Activated naive CD4-positive, alpha-beta T cell treated with anti-CD3 and anti-CD28 coated beads, Interleukin-2, amount 10 ng/mL, durations not matched to agents 7 days and 5 days (primary cell): ENCODE data around the gene WDR20.

Experiments
- CTCF ChIA-PET: fragments of 350-600 bp; sonication (Branson Sonifier 250); formaldehyde crosslinking; loops from one replicate; lab custom pipeline; 2021; ENCODE audit warnings: antibody characterized with exemption; lab: Charles Lee
- DNase-seq: peaks from one replicate; pipeline ENCODE4 v3.0.0-alpha.2; 2020
- H3K27ac Mint-ChIP-seq: one replicate; pipeline ENCODE4 v1.8.0; 2021; ENCODE audit warnings: mild to moderate bottlenecking, moderate library complexity, mixed read lengths
- H3K27me3 Mint-ChIP-seq: one replicate; pipeline ENCODE4 v1.8.0; 2021; ENCODE audit warnings: mild to moderate bottlenecking, mixed read lengths
- H3K36me3 Mint-ChIP-seq: one replicate; pipeline ENCODE4 v1.8.0; 2021; ENCODE audit warnings: mixed read lengths
- H3K4me1 Mint-ChIP-seq: one replicate; pipeline ENCODE4 v1.8.0; 2021; ENCODE audit warnings: mixed read lengths
- H3K4me3 Mint-ChIP-seq: one replicate; pipeline ENCODE4 v1.8.0; 2021; ENCODE audit warnings: mild to moderate bottlenecking, moderate library complexity, mixed read lengths
- H3K9me3 Mint-ChIP-seq: one replicate; pipeline ENCODE4 v1.8.0; 2021; ENCODE audit warnings: mixed read lengths

WDR20 gene

DNA sequence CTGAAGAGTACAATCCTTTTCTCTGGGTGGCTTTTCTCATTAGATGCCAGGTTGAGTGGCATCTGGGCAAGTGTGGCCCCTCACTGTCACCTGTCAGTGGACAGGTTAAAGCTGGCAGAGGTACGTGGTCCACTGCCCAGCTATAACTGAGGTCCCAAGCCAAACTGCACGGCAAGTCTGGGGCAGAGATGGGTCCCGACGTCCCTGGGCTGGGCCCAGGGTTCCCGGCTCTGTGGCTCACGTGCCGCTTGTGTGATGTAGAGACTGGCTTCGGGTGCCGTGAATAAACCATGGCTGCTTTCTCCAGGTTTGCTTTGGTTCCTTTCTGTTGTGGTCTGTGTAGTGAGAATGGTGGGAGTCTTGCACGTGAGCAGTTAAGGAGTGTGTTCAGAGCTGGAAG, 77.7 kb downstream of the WDR20 start:
- no peaks in the 10 kb centered on the region for H3K36me3 Mint-ChIP-seq
- no peaks in the 10 kb centered on the region for H3K27me3 Mint-ChIP-seq
- no peak overlapping the region for H3K27ac Mint-ChIP-seq
- no peak overlapping the region for H3K4me3 Mint-ChIP-seq
- H3K9me3 Mint-ChIP-seq = no peaks in the 10 kb centered on the region
- peaks cover 4% of the 10 kb centered on the region for H3K4me1 Mint-ChIP-seq
- CTCF ChIA-PET = no interaction called here
- no peak for DNase-seq

DNA sequence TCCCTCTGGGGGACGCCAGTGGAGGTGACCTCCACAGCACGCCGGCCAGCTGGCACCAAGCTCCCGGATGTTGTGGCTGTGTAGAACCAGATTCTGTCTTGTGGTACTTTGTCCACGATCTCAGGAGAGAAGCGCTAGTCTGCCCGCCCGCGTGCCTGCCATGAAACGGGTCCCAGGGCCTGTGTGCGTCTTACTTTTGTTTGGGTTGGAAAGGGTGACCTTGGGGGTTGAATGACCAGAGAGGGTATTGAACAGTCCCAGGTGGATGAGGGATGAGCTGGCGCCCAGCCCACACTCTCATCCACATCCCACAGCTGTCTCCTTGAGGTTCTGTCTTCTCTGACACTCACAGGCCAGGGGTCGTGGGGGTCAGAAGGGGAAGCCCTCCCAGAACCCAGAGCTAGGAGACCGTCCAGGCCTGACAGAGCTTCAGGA, 78.3 kb downstream of the WDR20 start:
- no peaks in the 10 kb centered on the region for H3K36me3 Mint-ChIP-seq
- H3K9me3 Mint-ChIP-seq = no peaks in the 10 kb centered on the region
- DNase-seq = no peak
- no peak overlapping the region for H3K27ac Mint-ChIP-seq
- peaks cover 4% of the 10 kb centered on the region for H3K4me1 Mint-ChIP-seq
- no peak overlapping the region for H3K4me3 Mint-ChIP-seq
- CTCF ChIA-PET = no interaction called here
- no peaks in the 10 kb centered on the region for H3K27me3 Mint-ChIP-seq

DNA sequence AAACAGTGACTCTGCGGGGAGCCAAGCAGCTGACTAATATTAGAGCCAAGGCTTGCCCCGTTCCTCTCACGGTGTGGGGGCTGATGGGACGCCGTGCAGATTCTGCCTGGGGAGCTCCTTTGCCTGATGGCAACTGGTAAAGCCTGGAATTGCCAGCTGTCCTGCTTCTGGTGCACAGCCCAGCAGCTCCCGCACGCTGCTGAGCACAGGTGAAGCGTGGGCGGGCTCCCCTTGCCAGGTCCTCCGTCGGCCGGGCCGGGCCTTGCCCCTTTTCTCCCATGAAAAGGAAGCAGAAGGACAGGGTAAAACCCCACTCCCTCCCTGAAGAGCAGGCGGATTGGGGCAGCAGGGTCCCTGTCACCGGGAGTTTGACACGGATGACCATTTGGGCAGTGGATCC, 79.0 kb downstream of the WDR20 start:
- no peaks in the 10 kb centered on the region for H3K27me3 Mint-ChIP-seq
- peaks cover 1% of the 10 kb centered on the region for H3K36me3 Mint-ChIP-seq
- peaks cover 4% of the 10 kb centered on the region for H3K4me1 Mint-ChIP-seq
- no peak for DNase-seq
- no peaks in the 10 kb centered on the region for H3K9me3 Mint-ChIP-seq
- CTCF ChIA-PET = no interaction called here
- no peak overlapping the region for H3K4me3 Mint-ChIP-seq
- no peak overlapping the region for H3K27ac Mint-ChIP-seq

DNA sequence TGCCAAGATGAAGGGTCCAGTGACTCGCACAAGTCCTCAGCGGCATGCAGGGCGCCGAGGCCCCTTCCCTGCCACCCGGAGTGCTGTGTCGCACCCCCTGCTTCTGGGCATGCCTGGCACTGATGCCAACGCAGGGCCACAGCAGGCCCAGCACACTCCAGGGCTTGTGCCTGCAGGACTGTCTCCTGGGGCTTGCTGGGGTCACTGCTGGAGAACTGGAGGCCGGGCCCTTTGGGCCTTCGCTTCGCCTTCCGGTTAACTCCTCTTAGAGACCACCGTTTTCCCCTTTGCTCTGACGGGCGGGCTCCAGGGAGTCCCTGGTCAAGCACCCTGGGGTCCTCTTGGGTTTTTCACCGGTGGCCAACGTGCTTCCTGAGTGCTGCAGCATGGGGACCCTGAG, 79.6 kb downstream of the WDR20 start:
- CTCF ChIA-PET = no interaction called here
- H3K27ac Mint-ChIP-seq = no peak overlapping the region
- no peak for DNase-seq
- H3K36me3 Mint-ChIP-seq = peaks cover 2% of the 10 kb centered on the region
- peaks cover 4% of the 10 kb centered on the region for H3K4me1 Mint-ChIP-seq
- H3K27me3 Mint-ChIP-seq = no peaks in the 10 kb centered on the region
- H3K4me3 Mint-ChIP-seq = no peak overlapping the region
- H3K9me3 Mint-ChIP-seq = no peaks in the 10 kb centered on the region

DNA sequence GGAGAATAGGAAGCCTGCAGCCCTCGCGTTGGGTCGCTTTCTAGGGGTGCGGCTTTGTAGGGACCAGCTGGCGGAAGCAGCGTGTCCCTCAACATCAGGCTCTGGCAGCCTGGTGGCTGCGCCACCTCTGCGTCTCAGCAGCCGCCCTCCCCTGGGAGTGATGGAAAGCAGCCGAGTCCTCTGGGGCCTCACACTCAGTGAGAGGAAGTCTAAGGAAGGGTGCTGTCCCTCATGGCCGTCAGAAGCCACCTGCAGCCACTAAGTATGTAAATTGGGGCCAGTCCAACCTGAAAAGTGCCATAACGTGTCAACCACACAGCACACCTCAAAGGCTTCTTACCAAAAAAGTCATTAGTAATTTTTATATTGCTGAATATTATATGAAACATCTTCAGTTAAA, 80.3 kb downstream of the WDR20 start:
- CTCF ChIA-PET = no interaction called here
- no peak overlapping the region for H3K27ac Mint-ChIP-seq

DNA sequence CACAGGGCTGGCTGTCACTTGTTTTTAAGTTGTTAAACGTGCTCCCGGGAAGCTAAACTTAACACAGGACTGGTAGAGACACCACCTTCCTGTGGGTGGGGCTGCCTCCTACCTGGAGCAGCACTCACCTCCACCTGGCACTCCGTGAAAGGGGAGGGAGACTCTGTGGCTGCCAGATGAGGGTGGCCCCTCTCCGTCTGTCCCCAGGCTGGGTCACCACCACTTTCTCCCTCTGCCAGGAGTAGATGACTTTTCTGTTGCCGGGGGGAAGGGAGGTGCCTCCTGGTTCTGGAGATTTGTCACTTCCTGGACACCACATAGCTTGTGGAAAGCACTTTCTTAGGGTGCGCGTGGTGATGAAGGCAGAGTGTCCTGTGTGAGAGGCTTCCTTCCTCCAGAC, 81.3 kb downstream of the WDR20 start:
- Mint-ChIP-seq H3K9me3 (no peaks in the 10 kb centered on the region), H3K36me3 (peaks cover 4% of the 10 kb centered on the region), H3K4me3 (no peak overlapping the region), H3K27me3 (no peaks in the 10 kb centered on the region), H3K27ac (no peak overlapping the region), H3K4me1 (peaks cover 4% of the 10 kb centered on the region)
- DNase-seq = no peak
- CTCF ChIA-PET = no interaction called here

More for the DNA sequence above, 80.3 kb downstream of the WDR20 start:
- Mint-ChIP-seq H3K36me3 (peaks cover 4% of the 10 kb centered on the region), H3K4me3 (no peak overlapping the region), H3K9me3 (no peaks in the 10 kb centered on the region), H3K27me3 (no peaks in the 10 kb centered on the region), H3K4me1 (peaks cover 4% of the 10 kb centered on the region)
- DNase-seq = peak; percentile 18

DNA sequence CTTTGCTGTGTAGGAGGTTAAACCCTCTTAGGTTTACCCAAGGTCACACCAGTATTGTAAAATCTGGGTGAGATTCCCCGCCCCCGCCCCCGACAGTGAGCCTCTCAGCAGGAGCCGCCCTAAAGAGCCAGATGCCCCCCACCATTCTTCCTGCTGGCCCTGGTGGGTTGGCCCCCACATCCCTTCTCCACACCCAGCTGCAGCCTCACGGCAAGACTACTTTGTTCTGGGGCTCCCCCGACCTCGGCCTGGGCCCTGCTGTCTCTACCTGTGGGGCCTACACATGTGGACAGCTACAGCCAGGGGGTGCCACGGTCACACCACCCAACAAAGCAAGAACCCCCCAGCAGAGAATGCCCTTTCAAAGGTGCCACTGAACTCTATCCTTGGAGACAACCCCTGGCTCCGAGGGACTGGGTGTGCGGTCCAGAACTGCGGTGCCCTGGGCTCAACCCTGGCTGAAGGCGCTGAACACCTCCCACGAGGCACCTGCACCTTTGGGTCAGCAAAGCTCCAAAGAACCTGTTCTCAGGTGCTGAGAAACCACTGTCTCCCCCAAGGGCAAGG, 82.4 kb downstream of the WDR20 start:
- H3K4me3 Mint-ChIP-seq = no peak overlapping the region
- CTCF ChIA-PET = no interaction called here

DNA sequence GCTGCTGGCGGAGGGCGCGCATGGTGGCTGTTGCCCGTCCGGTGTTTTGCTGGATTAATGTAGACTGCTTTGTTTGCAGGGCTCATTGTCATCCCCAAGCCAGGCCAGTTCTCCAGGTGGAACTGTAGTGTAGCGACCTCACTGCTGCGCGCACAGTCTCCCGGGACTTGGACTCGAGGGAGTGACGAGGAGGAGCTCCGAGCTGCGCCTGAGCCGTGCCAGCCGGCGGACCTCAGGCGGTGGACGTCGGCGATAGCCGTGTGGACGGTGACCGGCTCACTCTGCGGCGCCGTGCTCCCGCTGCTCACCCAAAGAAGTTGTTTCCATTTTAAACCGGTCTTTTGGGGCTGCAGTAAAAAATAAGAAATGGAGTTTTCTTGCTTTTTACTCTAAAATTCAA, 83.1 kb downstream of the WDR20 start:
- Mint-ChIP-seq H3K27ac (no peak overlapping the region), H3K4me3 (no peak overlapping the region), H3K9me3 (no peaks in the 10 kb centered on the region), H3K36me3 (peaks cover 4% of the 10 kb centered on the region), H3K27me3 (no peaks in the 10 kb centered on the region), H3K4me1 (peaks cover 4% of the 10 kb centered on the region)
- no peak for DNase-seq
- CTCF ChIA-PET = no interaction called here

More for the DNA sequence above, 82.4 kb downstream of the WDR20 start:
- Mint-ChIP-seq H3K9me3 (no peaks in the 10 kb centered on the region), H3K27ac (no peak overlapping the region), H3K36me3 (peaks cover 4% of the 10 kb centered on the region), H3K4me1 (peaks cover 4% of the 10 kb centered on the region), H3K27me3 (no peaks in the 10 kb centered on the region)
- DNase-seq = no peak

DNA sequence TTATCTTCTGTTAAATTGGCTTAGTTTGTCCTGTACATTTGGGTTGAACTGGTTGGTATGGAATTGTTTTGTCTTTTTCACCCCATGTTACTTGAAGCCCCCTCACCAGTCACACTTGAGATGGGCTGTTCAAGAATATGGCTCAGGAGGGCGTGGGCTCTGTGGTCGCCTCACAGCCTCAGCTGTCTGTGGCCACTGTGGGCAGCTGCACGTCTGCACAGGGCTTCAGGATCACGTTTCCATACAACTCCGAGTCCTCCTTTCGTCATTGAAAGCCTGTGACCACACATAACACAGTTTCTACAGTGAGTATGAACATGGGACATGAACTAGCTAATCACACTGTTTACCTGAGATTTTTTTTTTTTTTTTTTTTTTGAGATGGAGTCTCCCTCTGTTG, 84.0 kb downstream of the WDR20 start:
- no peaks in the 10 kb centered on the region for H3K9me3 Mint-ChIP-seq
- DNase-seq = no peak
- CTCF ChIA-PET = no interaction called here
- no peaks in the 10 kb centered on the region for H3K27me3 Mint-ChIP-seq
- H3K27ac Mint-ChIP-seq = no peak overlapping the region
- no peak overlapping the region for H3K4me3 Mint-ChIP-seq
- H3K4me1 Mint-ChIP-seq = peaks cover 4% of the 10 kb centered on the region
- H3K36me3 Mint-ChIP-seq = peaks cover 4% of the 10 kb centered on the region

DNA sequence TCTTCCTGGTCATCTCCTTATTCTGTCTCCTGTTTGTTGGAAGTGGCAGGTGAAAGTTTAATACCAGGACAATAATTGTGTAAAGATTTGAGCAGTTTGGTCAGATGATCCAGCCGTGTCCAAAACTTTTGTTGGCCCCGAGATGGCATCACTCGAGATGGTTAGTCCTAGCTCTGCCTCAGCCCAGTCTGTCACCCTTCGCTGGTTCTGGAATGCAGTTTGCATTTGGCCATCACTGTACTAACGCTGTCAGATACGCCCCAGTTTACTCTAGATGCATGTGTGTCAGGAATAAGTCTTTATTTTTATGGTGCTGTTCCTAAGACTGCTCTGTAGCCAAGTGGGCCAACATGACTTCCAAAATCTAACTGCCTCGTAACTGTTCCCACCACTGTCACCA, 85.7 kb downstream of the WDR20 start:
- no peak overlapping the region for H3K27ac Mint-ChIP-seq
- peaks cover under 1% of the 10 kb centered on the region for H3K27me3 Mint-ChIP-seq
- CTCF ChIA-PET = no interaction called here
- DNase-seq = no peak
- H3K36me3 Mint-ChIP-seq = peaks cover 4% of the 10 kb centered on the region
- peaks cover 4% of the 10 kb centered on the region for H3K4me1 Mint-ChIP-seq
- no peaks in the 10 kb centered on the region for H3K9me3 Mint-ChIP-seq
- no peak overlapping the region for H3K4me3 Mint-ChIP-seq

DNA sequence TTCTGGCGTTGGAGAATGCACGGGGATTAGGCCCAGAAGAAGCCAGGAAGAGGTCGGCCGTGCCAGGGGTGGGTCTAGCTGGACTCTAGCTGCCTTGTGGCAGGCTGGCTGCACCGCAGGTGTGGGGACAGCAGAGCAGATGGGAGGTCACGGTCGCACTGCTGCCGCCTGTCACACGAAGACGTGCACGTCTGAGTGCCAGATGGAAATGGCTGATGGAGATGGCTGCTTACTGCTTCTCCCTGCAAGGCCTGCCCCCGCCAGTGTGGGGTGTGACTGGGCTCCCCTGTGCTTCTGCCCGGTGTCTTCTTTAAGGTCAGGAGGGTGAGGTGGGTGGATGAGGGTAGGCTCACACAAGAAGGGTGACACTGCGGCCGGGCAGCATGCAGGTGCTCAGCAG, 86.2 kb downstream of the WDR20 start:
- H3K27ac Mint-ChIP-seq = no peak overlapping the region
- CTCF ChIA-PET = interaction anchor here (0.6 kb wide), 1 partner anchor 28 kb away, joined by 4 read pairs; no protein-coding TSS in a partner anchor
- H3K9me3 Mint-ChIP-seq = no peaks in the 10 kb centered on the region
- H3K4me1 Mint-ChIP-seq = peaks cover 2% of the 10 kb centered on the region
- H3K4me3 Mint-ChIP-seq = no peak overlapping the region
- H3K36me3 Mint-ChIP-seq = peaks cover 4% of the 10 kb centered on the region
- H3K27me3 Mint-ChIP-seq = peaks cover 6% of the 10 kb centered on the region
- no peak for DNase-seq

DNA sequence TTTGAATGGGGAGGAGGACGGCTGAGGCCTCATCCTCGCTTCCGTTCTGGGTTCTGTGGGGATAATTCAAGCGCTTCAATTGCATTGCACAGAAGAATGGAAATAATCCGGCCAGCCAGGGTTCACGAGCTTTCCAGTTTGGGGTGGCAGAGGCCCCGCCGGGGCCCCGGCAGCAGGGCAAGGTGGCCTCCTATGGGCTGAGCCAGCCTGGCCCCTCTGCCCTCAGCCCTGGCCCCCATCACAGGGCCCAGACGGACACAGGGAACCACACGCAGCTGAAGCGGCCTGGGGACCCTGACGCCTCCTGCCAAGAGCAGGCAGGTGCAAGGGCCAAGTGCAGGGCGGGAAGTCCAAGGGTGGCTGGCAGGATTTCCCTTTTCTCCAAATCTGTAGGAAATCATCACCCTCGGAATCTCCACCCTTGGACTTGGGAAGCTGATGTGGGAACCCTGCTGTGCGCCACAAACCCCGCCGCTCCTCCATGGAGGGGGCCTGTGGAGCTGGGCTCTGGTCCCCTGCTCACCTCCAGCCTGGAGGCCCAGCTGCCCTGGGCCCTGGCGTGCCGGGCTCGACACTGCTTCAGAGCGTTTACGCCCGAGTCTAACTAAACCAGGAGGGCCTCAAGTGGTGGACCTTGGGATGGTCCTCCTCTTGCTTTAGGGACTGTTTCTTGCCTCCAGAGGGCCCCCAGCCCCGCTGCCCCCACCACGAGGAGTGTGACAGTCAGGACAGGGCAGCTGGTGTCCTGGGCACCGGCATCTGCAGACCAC, 86.8 kb downstream of the WDR20 start:
- Mint-ChIP-seq H3K27me3 (peaks cover 6% of the 10 kb centered on the region), H3K36me3 (peaks cover 4% of the 10 kb centered on the region), H3K4me1 (no peaks in the 10 kb centered on the region), H3K27ac (no peak overlapping the region), H3K4me3 (no peak overlapping the region), H3K9me3 (no peaks in the 10 kb centered on the region)
- CTCF ChIA-PET = interaction anchor here (0.6 kb wide), 1 partner anchor 27 kb away, joined by 4 read pairs; no protein-coding TSS in a partner anchor
- no peak for DNase-seq

DNA sequence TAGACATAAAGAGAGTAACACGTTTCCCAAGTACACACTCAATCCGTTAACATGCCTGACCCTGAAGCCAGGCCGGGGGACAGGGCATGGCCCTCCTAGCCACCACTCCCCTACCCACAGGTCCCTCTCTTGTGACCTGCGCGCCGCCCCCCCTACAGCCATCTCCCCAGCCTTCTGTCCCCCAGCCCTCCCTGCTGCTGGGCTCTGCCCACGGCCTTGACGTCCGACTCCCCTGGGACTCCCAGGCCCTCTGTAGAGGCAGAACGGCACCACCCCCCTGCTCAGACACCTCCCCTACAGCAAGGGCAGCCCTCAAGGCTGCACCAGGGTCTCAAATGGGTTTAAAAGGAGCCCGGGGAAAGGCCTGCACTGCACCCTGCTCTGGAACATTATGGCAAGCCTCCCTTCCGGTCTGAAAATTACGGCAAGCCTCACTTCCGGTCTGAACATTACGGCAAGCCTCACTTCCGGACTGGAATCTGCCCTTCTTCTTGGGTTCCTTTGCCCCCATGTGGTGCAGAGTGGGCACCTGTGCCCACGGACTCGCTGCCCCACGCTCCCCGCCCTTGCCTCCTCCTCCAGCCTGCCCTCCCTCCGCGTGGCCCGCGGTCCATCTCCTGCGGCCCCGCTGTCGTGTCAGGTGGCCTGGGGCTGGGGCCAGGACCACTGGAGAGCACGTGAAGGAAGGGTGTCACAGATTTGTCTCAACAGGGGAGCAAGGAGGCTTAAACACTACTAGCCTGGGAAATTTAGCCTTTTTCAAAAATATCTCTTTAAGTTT, 87.7 kb downstream of the WDR20 start:
- Mint-ChIP-seq H3K4me1 (no peaks in the 10 kb centered on the region), H3K36me3 (peaks cover 4% of the 10 kb centered on the region), H3K4me3 (no peak overlapping the region), H3K27me3 (peaks cover 6% of the 10 kb centered on the region), H3K9me3 (no peaks in the 10 kb centered on the region), H3K27ac (no peak overlapping the region)
- CTCF ChIA-PET = no interaction called here
- no peak for DNase-seq

DNA sequence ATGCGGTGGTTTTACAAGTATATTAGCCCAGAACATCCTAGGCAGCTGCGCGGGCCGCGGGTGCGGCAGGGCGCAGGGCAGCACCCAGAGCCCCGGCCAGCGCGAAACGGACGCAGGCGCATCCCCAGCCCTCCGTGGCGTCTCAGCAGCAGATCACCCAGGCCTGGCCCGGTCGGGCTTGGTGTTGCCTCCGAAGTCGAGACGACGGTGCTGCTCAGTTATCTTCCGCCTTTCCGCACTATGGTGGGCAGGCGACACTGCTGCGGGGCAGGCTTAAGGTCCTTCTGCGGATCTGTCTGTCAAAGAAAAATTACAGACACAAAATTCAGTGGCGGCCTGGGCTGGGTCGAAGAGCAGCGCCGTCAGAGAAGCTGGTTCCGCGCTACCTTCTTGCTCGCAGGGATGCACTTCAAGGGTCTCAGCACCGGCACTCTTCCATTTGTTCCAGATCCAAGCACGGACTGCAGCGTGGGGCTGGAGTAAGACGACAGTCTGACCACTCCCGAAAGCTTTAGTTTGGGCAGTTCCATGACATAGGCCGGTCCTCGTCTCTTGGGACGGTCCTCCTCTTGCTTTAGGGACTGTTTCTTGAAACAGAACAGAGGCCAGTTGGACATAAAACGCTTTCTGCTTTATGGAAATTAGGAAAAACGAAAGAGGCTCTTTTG, 89.5 kb downstream of the WDR20 start:
- CTCF ChIA-PET = no interaction called here
- H3K27ac Mint-ChIP-seq = no peak overlapping the region
- H3K27me3 Mint-ChIP-seq = peaks cover 6% of the 10 kb centered on the region
- DNase-seq = peak; percentile 13
- H3K4me3 Mint-ChIP-seq = no peak overlapping the region
- no peaks in the 10 kb centered on the region for H3K9me3 Mint-ChIP-seq
- peaks cover 2% of the 10 kb centered on the region for H3K36me3 Mint-ChIP-seq
- no peaks in the 10 kb centered on the region for H3K4me1 Mint-ChIP-seq
